Activated T-cell treated with anti-CD3 and anti-CD28 coated beads for 48 hours (primary cell): Measurements from ENCODE around the gene C10orf62.
"Not testable (repeated sequence)": the region's sequence is repeated elsewhere in the genome, so short reads cannot be mapped to it uniquely, and the experiment has no call there.

Experiments used
- DNase-seq: peaks from one replicate; pipeline ENCODE4 v3.0.0-alpha.2; 2020; ENCODE audit warnings: low read depth

C10orf62 gene

GRCh38 chr10:97566336-97566996 is 23.1 kb upstream of the C10orf62 start:
- no peak for DNase-seq

GRCh38 chr10:97567891-97568290 is 21.6 kb upstream of the C10orf62 start:
- no peak for DNase-seq

GRCh38 chr10:97570146-97570788 is 19.3 kb upstream of the C10orf62 start:
- no peak for DNase-seq

DNA sequence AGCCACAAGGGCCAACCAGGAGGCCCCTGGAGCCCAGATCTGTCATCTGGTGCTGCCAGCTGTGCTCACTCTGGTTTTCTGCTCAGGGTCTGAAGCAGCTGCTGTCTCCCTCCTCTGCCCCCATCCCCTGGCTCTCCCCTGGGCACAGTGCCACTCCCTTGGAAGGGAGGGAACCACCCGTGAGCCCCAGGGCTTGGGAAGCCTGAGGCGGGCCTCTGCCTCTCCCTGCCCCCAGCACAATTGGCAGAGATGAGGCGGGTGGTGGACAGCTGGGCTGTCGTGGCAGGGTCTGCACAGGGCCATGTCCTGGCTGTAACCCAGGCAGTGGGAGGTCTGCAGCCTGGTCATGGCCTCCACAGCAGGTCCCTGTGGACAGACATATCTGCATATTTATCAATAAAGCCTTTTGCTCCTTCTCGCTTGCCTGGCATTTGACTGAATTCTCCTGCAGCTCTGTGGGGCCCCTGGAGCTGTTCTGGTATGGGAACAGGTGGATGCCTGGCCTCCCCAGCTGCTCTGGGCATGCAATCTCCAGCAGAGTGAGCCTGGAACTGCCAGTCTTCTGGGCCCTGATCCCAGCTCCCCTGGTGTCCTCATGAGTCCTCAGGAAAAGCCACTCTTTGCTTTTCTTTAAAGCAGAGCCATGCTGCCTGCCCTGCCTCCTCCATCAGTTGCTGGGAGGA is 18.6 kb upstream of the C10orf62 start:
- no peak for DNase-seq

DNA sequence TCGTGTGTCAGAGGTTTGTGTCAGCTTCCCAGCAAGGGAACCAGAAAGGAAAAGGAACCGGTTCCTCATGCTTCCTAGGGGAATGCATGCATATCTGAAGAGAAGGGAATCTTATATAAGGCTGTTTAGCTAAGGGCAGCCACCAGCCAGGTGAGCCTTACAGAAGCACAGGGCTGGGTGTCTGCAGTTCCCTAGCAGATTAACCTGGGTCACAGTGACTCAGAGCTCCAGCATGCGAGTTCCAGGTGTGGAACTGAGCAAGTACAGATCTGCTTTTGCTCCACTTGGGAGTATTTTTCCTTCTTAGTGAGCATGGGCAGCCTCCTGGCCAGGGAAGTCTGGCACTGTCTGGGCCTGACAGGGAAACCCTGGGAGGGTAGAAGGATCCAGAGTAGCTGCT is 17.9 kb upstream of the C10orf62 start:
- DNase-seq: no peak

DNA sequence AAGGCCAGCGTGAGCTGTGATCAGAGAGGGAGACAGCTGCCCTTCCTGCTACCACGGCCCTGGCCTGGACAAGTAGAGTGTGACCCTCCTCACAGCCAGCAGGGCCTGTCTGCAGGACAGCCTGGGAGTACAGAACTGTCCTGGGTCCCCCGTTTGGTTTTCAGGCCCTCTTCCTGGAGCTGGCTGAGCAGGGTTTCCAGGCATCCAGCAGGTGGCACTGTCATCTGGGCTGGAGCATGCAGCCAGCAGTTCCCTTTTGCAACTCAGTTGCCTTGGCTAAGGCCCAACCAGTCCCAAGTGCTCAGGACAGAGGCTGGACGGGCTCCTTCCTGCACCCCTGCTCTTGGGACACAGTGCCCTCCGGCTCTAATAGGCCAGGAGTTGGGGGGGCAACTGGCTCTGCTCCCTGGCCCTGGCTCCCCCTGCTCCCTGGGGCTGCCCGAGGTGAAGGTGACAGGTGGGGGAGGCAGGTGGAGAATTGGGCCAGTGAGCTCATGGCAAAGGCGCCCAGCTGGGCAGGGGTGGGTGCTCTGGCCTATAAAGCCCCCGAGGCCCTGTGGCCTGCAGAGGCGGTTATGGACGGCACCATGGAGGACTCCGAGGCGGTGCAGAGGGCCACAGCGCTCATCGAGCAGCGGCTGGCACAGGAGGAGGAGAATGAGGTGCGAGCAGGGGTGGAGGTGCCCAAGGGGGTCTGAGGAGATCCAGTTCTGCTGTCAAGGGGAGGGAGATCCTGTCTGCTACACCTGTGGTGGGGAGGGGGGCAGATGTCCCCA is 17.1 kb upstream of the C10orf62 start, which contains the start of gene ANKRD2:
ANKRD2 (plus strand) TSS at position 566 of the 776 bp plus-strand sequence; CDS start at position 576, 10 bp downstream.
- peak; percentile 44 for DNase-seq

- no peak for DNase-seq
Observed at GRCh38 chr10:97573021-97573420, 16.5 kb upstream of the C10orf62 start.

DNA sequence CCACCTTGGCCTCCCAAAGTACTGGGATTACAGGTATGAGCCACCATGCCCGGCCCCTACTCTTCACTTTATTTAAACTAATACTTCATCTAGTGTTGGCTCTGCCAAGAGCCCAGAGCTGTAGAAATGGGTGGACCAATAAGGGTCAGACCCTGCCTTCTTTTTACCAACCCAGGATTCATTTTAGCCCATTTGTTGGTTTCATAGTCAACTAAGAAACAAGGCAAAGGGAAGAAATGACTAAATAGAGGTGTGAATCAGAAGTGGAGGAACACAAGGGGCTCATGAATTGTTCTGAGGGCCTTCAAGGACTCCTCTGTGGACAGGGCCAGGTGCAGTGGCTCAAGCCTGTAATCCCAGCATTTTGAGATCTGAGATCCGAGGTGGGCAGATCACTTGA is 15.8 kb upstream of the C10orf62 start:
- no peak for DNase-seq

- DNase-seq: no peak
Observed at GRCh38 chr10:97574374-97575126, 15.0 kb upstream of the C10orf62 start.

DNA sequence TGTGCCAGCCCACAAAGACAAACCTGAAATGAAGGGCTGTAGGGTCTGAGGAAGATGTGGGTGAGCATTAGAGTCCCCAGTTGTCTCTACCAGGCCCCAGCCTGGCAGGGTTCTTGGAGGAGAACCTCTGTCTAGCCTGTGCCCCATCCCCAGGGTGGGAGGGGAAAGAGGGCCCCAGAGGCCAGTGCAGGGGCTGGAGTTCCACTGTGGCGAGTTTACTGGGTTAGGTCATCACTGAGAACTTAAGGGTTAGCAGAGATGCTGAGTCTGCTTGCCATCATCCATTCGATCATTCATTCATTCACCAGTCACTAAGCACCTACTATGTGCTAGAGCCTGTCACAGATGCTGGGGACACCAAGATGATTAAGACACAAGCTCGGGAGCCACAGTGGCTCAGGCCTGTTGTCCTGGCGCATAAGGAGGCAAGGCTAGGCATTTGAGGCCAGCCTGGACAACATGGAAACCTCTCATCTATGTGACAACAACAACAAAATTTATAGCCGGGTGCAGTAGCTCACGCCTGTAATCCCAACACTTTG is 14.3 kb upstream of the C10orf62 start:
- no peak for DNase-seq

DNA sequence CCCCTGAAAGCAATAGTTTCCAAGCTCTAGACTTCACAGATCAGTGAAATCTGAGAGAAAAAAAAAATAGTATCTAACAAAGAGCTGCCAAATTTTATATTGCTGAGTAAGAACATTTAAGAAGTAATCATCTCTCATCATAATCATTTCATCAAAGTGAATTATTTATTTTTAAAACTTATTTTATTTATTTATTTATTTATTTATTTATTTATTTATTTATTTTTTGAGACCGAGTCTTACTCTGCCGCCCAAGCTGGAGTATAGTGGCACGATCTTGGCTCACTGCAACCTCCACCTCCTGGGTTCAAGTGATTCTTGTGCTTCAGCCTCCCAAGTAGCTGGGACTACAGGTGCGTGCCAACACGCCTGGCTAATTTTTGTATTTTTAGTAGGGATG is 13.0 kb upstream of the C10orf62 start:
- not testable (repeated sequence) for DNase-seq

DNA sequence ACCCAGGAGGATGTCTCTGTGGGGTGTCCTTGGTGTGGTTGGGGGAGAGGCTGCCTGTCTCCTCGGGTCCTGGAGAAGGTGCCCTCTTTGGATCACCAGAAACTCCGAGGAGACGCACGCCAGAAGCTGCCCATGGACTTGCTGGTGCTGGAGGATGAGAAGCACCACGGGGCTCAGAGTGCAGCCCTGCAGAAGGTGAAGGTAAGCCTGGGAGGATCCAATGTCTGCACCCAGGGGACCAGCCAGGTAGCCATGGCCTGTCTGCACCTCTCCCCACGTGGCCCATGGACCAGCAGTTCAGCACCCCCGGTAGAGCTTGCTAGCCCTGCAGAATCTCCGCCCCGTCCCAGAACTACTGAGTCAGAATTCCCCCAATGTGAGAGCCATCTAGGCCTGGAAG is 11.8 kb upstream of the C10orf62 start:
- no peak for DNase-seq

DNA sequence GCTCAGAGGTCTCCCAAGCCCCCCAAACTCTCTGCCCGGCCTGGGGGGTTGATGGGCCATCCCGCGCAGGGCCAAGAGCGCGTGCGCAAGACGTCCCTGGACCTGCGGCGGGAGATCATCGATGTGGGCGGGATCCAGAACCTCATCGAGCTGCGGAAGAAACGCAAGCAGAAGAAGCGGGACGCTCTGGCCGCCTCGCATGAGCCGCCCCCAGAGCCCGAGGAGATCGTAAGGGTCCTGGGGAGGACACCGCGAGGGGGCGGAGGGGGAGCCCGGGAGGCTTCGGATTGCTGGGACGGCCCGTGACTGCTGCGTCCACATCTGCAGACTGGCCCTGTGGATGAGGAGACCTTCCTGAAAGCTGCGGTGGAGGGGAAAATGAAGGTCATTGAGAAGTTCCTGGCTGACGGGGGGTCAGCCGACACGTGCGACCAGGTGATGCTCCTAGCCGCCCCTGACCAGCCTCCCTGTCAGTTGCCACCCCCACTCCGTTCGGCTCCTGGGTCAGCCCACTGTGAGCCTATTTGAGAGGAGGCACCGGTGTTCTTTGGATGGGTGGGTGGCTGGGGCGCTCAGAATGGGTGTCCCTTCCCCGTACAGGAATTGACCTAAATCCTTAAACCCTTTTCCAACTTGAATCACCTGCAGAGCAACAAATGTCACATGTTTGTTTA is 11.2 kb upstream of the C10orf62 start:
- DNase-seq: no peak

DNA sequence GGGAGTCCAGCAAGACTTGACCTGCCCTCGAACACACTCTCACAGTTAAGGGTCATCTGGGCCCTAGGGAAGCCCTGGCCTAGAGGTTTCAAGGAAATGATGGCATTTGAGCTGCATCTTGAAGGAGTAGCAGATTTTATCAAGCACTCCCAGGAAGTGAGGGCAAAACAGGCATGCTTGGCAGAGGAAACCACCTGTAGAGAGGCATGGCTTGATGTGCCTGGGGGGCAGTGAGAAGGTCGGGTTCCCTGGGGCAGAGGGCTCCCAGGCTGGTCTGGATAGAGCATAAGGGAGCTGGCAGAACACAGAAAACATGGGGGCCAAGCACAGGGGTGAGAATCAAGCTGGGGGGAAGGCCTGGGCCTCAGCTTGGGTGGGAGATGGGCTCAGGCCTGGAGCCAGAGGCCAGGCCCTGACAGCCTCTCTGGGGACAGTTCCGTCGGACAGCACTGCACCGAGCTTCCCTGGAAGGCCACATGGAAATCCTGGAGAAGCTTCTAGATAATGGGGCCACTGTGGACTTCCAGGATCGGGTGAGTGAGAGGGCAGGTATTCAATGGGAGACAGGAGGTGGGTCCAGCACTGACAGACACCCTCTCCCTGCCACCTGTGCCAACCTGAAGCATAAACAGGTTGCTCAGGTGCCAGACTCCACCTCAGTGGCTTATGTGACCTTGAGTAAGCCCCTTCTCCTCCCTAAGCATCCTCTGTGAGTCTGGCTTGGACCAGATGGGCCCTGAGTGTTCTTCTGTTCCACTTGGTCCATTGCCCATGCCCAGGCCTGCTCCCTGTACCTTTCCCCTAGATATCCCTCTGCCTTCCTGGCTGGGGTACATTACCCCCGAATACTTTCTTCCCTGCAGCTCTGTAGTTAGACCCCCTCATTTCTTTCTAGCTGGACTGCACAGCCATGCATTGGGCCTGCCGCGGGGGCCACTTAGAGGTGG is 8.8 kb upstream of the C10orf62 start:
- no peak for DNase-seq

GRCh38 chr10:97582169-97582568 is 7.4 kb upstream of the C10orf62 start:
- no peak for DNase-seq

- DNase-seq: no peak
Observed at GRCh38 chr10:97583476-97583875, 6.0 kb upstream of the C10orf62 start.

DNA sequence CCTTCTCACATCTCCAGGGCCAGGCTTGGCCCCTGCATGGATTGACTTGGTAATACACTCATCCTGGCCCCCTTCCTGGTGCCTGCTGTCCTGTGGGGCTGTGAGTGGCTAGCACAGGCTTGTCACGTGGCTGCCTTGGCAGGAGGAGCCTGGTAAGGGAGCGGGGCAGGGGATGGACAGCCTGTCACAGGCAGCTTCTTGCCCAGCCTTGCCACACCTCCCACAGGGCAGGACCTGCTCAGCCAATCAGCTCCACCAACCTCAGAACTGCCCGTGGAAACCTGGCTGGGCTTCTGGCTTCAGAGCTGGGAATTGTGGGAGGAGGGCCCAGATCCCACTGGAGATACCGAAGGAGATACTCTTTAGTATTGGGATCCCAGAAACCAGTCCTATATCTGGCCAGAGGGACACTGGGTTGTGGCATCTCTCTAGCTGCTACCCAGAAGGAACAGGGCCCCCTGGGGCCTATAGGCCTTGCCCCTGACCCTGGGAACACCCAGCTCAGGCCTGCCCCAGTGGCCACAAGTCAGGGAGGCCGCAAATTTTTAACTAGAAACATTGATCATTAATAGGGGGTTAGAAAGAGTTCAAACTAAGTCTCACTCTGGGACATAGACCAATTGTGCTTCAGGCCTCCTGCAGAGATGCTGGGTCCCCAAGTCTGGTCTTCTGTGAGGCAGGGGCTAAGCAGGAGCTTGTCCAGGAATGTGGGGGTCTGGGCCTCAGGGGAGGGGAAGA is 5.3 kb upstream of the C10orf62 start, which contains the start of gene HOGA1:
HOGA1 (plus strand) TSS at position 330 of the 738 bp plus-strand sequence; CDS start at position 645, 315 bp downstream.
- DNase-seq: no peak

DNA sequence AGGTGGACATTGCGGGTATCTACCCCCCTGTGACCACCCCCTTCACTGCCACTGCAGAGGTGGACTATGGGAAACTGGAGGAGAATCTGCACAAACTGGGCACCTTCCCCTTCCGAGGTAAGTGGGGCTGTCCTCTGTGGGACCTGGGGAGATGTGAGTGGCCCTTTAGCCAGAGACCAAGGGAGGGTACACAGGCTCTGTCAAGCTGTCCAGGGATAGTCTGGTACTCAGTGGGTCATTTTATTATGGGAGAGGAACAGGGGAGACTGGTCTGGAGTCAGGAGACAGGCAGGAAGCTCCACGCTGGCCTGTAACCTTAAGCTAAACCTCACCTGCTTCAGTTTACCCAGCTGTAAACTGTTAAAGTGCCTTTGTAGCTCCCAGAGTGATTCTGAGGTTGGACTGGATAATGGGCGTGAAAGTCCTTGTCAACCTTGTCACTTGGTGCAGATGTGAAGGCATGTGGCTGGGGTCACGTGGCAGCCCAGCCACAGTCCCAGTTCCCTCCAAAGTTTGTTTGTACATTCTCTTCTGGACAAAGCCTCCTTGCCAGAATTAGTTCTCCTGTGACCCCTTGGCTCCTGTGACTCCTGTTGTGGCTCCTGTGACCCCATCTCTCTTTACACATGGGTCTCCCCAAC is 4.6 kb upstream of the C10orf62 start:
- DNase-seq: no peak
